PFSK-1 (cell line): ENCODE measurements around the gene DIP2C.

Source experiments
- POLR2AphosphoS5 ChIP-seq: IDR thresholded peaks from 2 replicates; pipeline ENCODE4 v1.6.1; 2012; ENCODE audit warnings: low read depth, mild to moderate bottlenecking, control low read depth, low read length, moderate library complexity
- REST ChIP-seq, 2 experiments: IDR thresholded peaks; 2 replicates each; pipeline versions ENCODE4 v1.6.1 to v1.8.0; 2011 to 2012; ENCODE audit warnings: low read depth in 2 of 2, low read length in 2 of 2, control low read depth in 1 of 2, inconsistent platforms in 1 of 2, mild to moderate bottlenecking in 1 of 2, moderate library complexity in 1 of 2; ENCODE audit not compliant: insufficient read depth in 1 of 2
- SIN3A ChIP-seq: IDR thresholded peaks from 2 replicates; pipeline ENCODE4 v1.6.1; 2012; ENCODE audit warnings: mild to moderate bottlenecking, low read length, moderate library complexity, borderline replicate concordance; ENCODE audit not compliant: insufficient read depth
- TAF1 ChIP-seq: IDR thresholded peaks from 2 replicates; pipeline ENCODE4 v1.6.1; 2012; ENCODE audit warnings: low read length, control low read depth, borderline replicate concordance; ENCODE audit not compliant: insufficient read depth

DNA sequence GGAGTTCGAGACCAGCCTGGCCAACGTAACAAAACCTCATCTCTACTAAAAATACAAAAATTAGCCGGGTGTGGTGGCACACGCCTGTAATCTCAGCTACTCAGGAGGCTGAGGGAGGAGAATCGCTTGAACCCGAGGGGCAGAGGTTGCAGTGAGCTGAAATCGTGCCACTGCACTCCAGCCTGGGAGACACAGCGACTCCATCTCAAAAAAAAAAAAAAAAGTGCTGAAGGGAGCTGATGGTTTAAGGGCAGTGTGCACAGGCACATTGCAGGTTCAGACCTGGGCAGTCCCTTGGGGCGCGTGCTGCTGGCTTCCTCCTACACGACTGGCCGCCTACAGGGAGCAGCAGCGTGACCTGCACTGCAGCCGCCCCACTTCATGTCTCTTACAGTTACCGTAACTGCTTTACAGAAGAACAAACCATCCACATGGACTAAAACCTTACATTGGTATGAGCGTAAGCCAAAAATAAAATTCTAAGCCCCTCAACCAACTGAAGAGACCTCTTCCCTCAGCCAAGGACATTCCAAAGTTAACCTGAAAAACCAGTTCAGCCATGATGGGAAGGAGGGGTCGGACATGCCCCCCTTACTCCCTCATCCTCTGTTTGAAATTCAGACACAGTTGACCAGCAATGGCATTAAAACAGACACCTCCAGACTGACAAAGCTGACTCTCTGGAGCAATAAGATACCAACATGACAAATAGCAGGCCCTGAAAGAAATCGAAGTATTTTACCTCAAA is 292.0 kb downstream of the DIP2C start:
- TF ChIP-seq POLR2AphosphoS5: no peak
- no peak for TF ChIP-seq TAF1
- TF ChIP-seq REST (IDR thresholded peaks at IDR 0.05; ENCODE audit: insufficient read depth in 1 of 2, low read depth in 2 of 2, low read length in 2 of 2): no peak
- TF ChIP-seq SIN3A: no peak
